NCI-H2029 (cell line): Measurements from ENCODE around the gene NPAS1.
"Not testable (repeated sequence)": the region's sequence is repeated elsewhere in the genome, so short reads cannot be mapped to it uniquely, and the experiment has no call there.

Source experiments
- DNase-seq: peaks from one replicate; lab custom pipeline; 2025; lab: John Stamatoyannopoulos, UW

Gene NPAS1

GRCh38 chr19:47045867-47046470 lies 26.3 kb downstream of the NPAS1 start:
- no peak for DNase-seq

DNA sequence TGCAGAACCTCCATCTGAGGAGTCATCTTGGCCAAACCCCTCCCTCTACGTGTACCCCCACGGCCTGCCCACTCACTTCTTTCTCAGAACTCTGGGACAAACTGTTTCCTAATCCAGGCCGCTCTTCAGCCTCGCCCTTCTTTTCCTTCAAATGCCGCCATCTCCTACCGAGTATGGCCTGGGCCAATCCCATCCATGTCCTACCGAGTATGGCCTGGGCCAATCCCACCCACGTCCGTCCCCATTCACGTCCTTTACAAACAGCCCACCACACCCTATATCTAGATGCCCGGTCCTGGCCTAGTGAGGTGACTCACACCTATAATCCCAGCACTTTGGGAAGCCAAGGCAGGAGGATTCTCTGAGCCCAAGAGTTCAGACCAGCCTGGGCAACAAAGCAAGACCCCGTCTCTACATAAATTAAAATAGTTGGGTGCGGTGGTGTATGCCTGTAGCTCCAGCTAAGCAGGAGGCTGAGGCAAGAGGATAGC lies 27.7 kb downstream of the NPAS1 start:
- DNase-seq, result no peak

DNA sequence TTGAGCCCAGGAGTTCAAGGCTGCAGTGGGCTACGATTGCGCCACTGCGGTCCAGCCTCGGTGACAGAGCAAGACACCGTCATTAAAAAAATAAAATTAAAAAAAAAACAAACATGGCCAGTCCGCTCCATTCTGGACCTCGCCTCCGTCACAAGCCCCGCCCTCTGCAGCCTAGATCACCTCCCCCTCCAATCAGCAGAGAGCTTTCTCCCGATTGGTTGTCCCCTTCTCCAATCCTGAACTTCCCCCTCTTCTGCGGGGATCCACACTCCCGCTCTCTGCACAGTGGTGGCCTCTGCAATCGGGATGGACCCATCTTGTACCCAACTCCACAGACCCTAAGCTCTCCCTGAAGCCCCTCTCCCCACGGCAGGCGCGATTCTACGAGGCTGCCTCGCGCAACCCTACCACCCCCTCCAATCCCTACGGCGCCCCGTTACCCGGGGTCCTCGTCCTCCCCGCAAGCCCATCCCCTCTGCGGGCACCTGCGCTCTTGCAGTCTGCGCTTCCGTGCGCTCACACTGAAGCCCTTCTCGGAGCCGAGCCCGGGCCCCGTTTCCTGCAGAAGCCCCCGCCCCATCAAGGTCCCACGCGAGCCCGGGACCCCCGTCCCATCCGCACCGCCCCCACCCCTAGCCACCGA lies 28.2 kb downstream of the NPAS1 start:
- DNase-seq, result peak; percentile 56

DNA sequence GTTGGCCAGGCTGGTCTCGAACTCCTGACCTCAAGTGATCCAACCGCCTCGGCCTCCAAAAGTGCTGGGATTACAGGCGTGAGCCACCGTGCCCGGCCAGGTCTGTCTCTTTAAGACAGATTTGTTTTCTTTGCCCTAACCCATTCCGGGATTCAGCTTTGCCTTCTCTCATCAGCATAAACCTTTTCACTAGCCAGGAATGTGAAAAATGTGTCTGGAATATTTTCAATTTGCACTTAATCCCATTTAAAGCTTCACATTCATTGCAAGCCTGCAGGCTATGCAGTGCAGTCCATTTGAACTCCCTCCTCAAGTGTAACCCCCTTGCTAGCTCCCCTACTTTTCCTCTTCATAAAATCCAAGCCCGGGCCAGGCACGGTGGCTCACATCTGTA lies 29.7 kb downstream of the NPAS1 start:
- DNase-seq, result no peak

DNA sequence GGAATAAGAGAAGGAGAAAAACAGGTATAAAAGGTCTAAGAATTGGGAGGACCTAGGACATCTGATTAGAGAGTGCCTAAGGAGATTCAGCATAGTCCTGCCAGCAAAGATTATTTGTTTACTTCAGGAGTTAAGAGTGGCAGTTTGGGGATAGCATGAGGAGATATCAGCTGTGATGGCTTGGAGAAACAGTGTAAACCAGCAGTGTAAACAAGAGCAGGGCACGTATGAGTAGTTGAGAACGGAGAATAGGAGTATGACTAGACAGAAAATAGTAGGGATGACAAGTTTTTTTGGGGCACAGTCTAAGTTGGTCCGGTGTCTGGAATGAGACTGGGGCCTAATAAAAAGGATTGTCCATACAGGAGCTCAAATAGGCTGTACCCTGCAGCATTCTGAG lies 30.9 kb downstream of the NPAS1 start:
- not testable (repeated sequence) for DNase-seq

DNA sequence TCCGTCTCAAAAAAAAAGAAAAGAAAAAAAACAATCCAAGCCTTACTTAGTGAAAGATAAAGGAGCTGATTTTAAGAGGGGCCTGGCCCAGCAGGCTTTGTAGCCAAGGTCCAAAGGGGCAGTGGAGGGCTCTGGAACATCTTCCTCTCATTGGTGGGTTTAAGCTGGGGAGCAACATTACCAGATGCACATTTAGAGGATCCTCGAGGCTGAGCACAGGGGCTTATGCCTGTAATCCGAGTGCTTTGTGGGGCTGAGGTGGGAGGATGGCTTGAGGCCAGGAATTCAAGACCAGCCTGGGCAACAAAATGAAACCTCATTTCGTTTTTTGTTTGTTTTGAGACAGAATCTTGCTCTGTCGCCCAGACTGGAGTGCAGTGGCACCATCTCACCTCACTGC lies 36.8 kb downstream of the NPAS1 start:
- no peak for DNase-seq

DNA sequence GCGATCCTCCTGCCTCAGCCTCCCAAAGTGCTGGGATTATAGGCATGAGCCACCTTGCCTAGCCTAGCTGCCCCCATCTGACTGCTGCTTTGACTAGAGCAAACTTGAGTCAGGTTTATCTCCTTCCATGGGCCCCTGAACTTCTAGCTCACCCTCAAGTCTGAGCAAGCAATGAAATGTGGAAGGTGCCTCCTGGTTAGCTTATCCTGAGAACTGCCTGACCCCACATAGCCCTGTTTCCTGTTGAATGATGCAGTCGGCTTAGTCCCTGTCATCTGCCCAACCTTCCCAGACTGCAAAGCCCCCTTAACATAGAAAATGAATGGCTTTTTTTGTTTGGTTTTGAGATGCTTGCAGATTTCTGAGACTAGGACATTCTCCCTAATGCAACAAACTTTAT lies 37.7 kb downstream of the NPAS1 start:
- DNase-seq, result no peak

- DNase-seq, result no peak
Observed at GRCh38 chr19:47058621-47059022, 39.0 kb downstream of the NPAS1 start.

GRCh38 chr19:47063874-47064273 lies 44.2 kb downstream of the NPAS1 start:
- DNase-seq, result no peak

- DNase-seq, result no peak
Observed at GRCh38 chr19:47065242-47065641, 45.6 kb downstream of the NPAS1 start.

DNA sequence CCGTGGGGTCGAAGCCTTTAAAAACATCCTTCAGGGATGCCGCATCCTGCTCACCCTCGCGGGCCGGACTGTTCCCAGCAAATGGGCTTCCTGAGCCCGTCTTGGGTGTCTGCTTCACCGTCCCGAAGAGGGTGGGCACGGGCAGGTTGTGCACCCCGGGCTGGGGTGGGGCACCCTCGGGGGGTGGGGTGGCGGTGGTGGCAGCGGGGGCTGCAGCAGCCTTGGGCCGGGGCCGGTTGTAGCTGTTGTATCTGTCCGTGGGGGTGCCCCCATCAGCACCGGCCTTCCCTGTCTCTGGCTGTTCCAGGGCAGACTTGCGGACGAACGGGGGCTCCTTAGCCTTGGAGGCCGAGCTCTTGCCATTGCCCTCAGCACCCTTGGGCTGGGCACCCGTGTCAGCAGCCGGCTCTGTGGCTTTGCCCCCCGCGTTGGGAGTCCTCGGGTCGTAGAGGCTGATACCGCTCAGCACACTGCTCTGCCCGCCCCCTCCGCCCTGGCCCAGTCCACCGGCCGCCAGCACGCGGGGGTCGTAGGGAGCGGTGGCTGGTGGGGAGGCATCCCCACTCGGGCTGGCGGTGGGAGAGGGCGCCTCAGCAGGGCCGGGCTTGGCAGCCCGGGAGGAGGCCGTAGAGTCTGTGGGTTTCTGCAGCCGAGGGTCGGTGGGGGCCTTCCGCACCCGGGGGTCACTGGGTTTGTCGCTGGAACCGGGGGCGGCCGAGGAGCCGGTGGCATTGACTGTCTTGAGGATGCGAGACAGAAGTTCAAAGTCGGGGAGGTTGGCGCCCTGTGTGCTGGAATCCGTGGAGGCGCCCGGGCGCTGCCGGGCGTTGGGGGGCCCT lies 47.0 kb downstream of the NPAS1 start:
- DNase-seq, result no peak

- no peak for DNase-seq
Observed at GRCh38 chr19:47067215-47067847, 47.7 kb downstream of the NPAS1 start.

- DNase-seq, result no peak
Observed at GRCh38 chr19:47068246-47068645, 48.6 kb downstream of the NPAS1 start.

DNA sequence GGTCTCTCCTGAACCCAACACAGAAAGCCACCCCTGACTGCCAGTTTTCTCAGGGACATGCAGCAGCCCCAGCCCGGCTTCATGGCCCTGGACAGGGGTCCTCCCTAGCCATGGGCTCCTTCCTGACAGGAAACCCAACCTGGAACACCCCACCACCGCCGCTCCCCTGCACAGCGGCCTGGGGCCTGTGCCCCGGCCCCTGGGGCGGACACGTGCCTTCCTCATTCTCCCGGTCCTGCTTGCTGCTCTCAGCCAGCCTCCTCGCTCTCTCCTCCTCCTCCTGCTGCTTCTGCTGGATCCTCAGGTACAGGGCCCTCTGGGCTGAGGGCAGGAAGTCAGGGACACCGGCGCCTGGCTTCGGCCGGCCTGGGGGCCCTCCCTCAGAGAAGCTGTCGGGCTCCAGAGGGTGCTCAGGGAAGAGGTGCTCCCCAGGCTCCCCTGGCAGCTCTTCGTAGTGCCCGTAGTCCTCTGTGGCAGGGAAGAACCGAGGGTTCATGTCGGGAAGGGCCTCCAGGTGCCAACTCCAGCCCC lies 49.3 kb downstream of the NPAS1 start:
- no peak for DNase-seq

DNA sequence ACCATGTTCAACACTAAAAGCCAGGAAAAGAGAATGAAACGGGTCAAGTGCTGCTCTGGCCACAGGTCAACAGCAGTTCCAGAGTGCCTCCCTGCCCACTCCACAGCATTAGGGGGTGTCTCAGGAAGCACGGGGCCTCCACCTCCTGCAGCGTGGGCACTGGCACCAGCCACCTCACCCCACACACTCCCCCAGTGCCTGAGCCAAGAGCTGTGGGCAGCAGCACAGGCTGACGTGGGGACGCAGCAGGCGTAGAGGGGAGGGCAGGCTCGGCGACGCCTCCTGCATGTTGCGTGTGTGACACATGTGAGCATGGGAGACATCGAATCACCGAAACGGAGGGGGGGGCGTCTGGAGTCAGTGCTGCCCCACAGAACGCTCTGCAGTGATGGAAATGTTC lies 50.2 kb downstream of the NPAS1 start:
- DNase-seq, result no peak

DNA sequence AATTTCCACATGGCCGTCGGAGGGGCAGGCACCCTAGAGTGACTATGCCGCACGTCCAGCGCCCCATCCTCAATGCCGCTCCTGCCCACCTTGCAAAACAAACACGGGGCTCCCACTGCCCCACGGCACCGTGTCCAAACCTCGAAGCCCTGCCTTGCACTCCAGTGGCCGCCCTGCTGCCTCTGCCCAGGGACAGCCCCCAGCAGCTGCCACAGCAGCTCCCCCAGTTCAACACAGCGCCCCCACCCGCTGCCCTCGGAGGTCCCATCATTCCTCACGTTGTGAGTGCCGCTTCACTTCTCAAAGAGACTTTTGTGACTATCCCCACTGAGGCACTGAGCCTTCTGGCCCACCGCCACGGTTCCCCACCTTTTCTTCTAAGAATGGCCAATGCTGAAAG lies 51.1 kb downstream of the NPAS1 start:
- no peak for DNase-seq

DNA sequence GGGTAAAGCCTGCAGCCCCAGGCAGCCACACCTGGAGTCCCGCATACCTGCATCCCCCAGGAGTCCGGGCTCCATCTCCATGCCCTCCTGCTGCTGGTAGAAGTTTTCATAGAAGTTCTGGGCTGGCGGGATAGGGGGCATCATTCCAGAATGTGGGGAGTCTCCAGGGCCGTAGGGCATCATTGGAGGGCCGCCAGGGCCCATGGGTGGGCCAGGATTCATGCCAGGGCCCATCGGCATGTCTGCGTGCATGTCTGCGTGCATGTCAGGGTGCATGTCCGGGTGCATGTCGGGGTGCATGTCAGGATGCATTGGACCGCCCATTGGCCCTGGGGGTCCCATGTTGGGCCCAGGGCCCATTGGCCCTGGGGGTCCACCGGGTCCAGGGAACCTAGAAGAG lies 52.1 kb downstream of the NPAS1 start:
- DNase-seq, result no peak

DNA sequence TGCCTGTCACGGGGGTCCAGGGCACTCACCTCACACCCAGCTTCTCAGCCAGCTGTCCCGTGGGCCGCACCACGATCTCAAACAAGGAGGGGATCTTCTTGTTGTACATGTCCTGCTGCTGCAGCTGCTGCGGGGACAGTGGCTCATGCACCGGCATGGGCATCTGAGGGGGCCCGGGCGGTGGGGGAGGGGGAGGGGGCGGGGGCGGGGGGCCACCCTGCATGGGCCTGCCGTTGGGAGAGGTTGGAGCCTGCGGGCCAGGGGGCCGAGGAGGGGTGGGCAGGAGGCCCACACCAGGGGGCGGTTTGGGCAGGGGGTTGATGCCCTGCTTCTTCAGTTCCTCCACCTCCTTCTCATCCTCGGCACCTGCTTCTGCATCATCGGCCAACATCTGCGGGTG lies 52.7 kb downstream of the NPAS1 start:
- DNase-seq, result no peak

GRCh38 chr19:47073574-47073973 lies 53.9 kb downstream of the NPAS1 start:
- no peak for DNase-seq

- no peak for DNase-seq
Observed at GRCh38 chr19:47074621-47075020, 55.0 kb downstream of the NPAS1 start.

GRCh38 chr19:47075179-47075810 lies 55.7 kb downstream of the NPAS1 start:
- no peak for DNase-seq

DNA sequence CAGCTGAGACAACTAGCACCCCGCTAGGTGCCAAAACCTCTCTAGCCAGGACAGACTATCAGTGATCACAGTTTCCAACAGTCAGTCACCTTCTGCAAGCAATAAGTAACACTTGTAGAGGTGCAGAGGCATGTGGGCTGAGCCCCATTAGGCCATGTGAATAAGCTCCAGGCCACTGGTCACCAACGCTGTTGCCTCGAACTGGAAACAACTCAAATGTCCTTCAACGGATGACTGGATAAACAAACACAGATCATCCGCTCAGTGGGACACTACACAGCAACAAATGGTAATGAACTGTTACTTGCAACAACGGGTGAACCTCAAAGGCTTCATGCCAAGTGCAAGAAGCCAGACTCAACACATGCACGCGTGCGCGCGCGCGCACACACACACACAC lies 56.3 kb downstream of the NPAS1 start:
- DNase-seq, result no peak
